Astrocyte (in vitro differentiated cells and primary cell): ENCODE data around the gene CRELD2. TPM values are rescaled to one million over a fixed set of nuclear protein-coding genes. Genes with fewer than 3 reads are reported as not detected.

Source experiments
- DNase-seq: peaks from one replicate; pipeline ENCODE4 v3.0.0-alpha.2; 2010; ENCODE audit warnings: low read depth
- FAIRE-seq: peaks from 2 replicates; lab custom pipeline; 2011; peaks lifted over from hg19 to GRCh38; lab: Jason Lieb, UNC
- H2AFZ ChIP-seq: 2 replicates; pipeline ENCODE4 v1.6.0; 2012; ENCODE audit warnings: low read depth, low read length, inconsistent platforms
- H3K27ac ChIP-seq: 2 replicates; pipeline ENCODE4 v1.5.1; 2011; ENCODE audit warnings: low read depth, low read length, inconsistent platforms
- H3K27me3 ChIP-seq: 2 replicates; pipeline ENCODE4 v1.6.0; 2011; ENCODE audit warnings: low read length, inconsistent platforms; ENCODE audit not compliant: insufficient read depth
- H3K36me3 ChIP-seq: 2 replicates; pipeline ENCODE4 v1.5.1; 2011; ENCODE audit warnings: low read length, inconsistent platforms; ENCODE audit not compliant: insufficient read depth
- H3K4me1 ChIP-seq: 2 replicates; pipeline ENCODE4 v1.5.1; 2011; ENCODE audit warnings: low read length, inconsistent platforms; ENCODE audit not compliant: insufficient read depth
- H3K4me2 ChIP-seq: 2 replicates; pipeline ENCODE4 v1.6.0; 2012; ENCODE audit warnings: low read length, inconsistent platforms
- H3K4me3 ChIP-seq: 2 replicates; pipeline ENCODE4 v1.5.1; 2011; ENCODE audit warnings: low read depth, mild to moderate bottlenecking, low read length, inconsistent platforms; ENCODE audit not compliant: insufficient read depth
- H3K79me2 ChIP-seq: 2 replicates; pipeline ENCODE4 v1.6.0; 2012; ENCODE audit warnings: mild to moderate bottlenecking, low read length, inconsistent platforms; ENCODE audit not compliant: insufficient read depth
- H3K9ac ChIP-seq: 2 replicates; pipeline ENCODE4 v1.6.0; 2012; ENCODE audit warnings: mild to moderate bottlenecking, low read length, inconsistent platforms
- H3K9me3 ChIP-seq: 2 replicates; pipeline ENCODE4 v1.5.1; 2012; ENCODE audit warnings: low read depth, mild to moderate bottlenecking, low read length, inconsistent platforms; ENCODE audit not compliant: insufficient read depth
- H4K20me1 ChIP-seq: 2 replicates; pipeline ENCODE4 v1.6.0; 2012; ENCODE audit warnings: low read length, inconsistent platforms; ENCODE audit not compliant: insufficient read depth
- H3K27ac Mint-ChIP-seq: one replicate; pipeline ENCODE4 v1.8.0; 2021; ENCODE audit warnings: mild to moderate bottlenecking, mixed read lengths; ENCODE audit not compliant: unreplicated experiment
- H3K27me3 Mint-ChIP-seq: one replicate; pipeline ENCODE4 v1.8.0; 2021; ENCODE audit warnings: low read depth, mixed read lengths; ENCODE audit not compliant: unreplicated experiment
- H3K36me3 Mint-ChIP-seq: one replicate; pipeline ENCODE4 v1.8.0; 2021; ENCODE audit warnings: low read depth, mixed read lengths; ENCODE audit not compliant: unreplicated experiment
- H3K4me1 Mint-ChIP-seq: one replicate; pipeline ENCODE4 v1.8.0; 2021; ENCODE audit warnings: low read depth, mixed read lengths; ENCODE audit not compliant: unreplicated experiment
- H3K4me3 Mint-ChIP-seq: one replicate; pipeline ENCODE4 v1.8.0; 2021; ENCODE audit warnings: mild to moderate bottlenecking, moderate library complexity, mixed read lengths; ENCODE audit not compliant: unreplicated experiment
- H3K9me3 Mint-ChIP-seq: one replicate; pipeline ENCODE4 v1.8.0; 2021; ENCODE audit warnings: mild to moderate bottlenecking, mixed read lengths; ENCODE audit not compliant: unreplicated experiment
- CTCF ChIP-seq: IDR thresholded peaks from 2 replicates; pipeline ENCODE4 v1.5.1; 2011; ENCODE audit warnings: low read depth, mild to moderate bottlenecking, inconsistent platforms, low read length, moderate library complexity; ENCODE audit not compliant: insufficient read depth
- EZH2 ChIP-seq: IDR thresholded peaks from 2 replicates; pipeline ENCODE4 v1.6.1; 2012; ENCODE audit warnings: mild to moderate bottlenecking, low read length, inconsistent platforms; ENCODE audit not compliant: insufficient read depth
- total RNA-seq: library from RNA; stranded (reverse); gene quantifications from 2 replicates; pipeline ENCODE4 v1.2.1, GENCODE V29; 2021

Gene CRELD2
- total RNA-seq, 1 donor from 2014 or later, result 49.6 TPM

GRCh38 chr22:49950396-49950994 lies 32.1 kb downstream of the CRELD2 start:
- no peak for TF ChIP-seq EZH2
- TF ChIP-seq CTCF, result no peak
- Histone ChIP-seq H3K79me2 (no peaks in the 10 kb centered on the region), H3K4me1 (peaks cover 12% of the 10 kb centered on the region), H3K4me3 (no peak overlapping the region), H3K36me3 (no peaks in the 10 kb centered on the region), H2AFZ (no peak overlapping the region), H3K27me3 (no peaks in the 10 kb centered on the region), H3K4me2 (no peak overlapping the region), H3K9me3 (no peaks in the 10 kb centered on the region), H4K20me1 (no peaks in the 10 kb centered on the region), H3K27ac (no peak overlapping the region), H3K9ac (no peak overlapping the region)
- Mint-ChIP-seq H3K27ac (no peak overlapping the region), H3K4me1 (peaks cover 6% of the 10 kb centered on the region), H3K27me3 (peaks cover 6% of the 10 kb centered on the region), H3K36me3 (no peaks in the 10 kb centered on the region), H3K9me3 (no peaks in the 10 kb centered on the region), H3K4me3 (no peak overlapping the region)
- FAIRE-seq (no peak), DNase-seq (no peak)

- Mint-ChIP-seq H3K4me1 (peaks cover 6% of the 10 kb centered on the region), H3K9me3 (no peaks in the 10 kb centered on the region), H3K4me3 (no peak overlapping the region), H3K27ac (no peak overlapping the region), H3K36me3 (no peaks in the 10 kb centered on the region), H3K27me3 (peaks cover 4% of the 10 kb centered on the region)
- TF ChIP-seq CTCF (no peak), EZH2 (no peak)
- Histone ChIP-seq H3K9me3 (no peaks in the 10 kb centered on the region), H3K4me1 (peaks cover 12% of the 10 kb centered on the region), H3K4me3 (no peak overlapping the region), H2AFZ (no peak overlapping the region), H3K36me3 (no peaks in the 10 kb centered on the region), H3K27me3 (no peaks in the 10 kb centered on the region), H3K9ac (no peak overlapping the region), H3K79me2 (no peaks in the 10 kb centered on the region), H4K20me1 (no peaks in the 10 kb centered on the region), H3K27ac (no peak overlapping the region), H3K4me2 (no peak overlapping the region)
- DNase-seq (no peak), FAIRE-seq (no peak)
These were observed 32.7 kb downstream of the CRELD2 start for GRCh38 chr22:49951000-49951677.

- Mint-ChIP-seq H3K27me3 (peaks cover 4% of the 10 kb centered on the region), H3K4me1 (peaks cover 6% of the 10 kb centered on the region), H3K9me3 (no peaks in the 10 kb centered on the region), H3K4me3 (no peak overlapping the region), H3K36me3 (no peaks in the 10 kb centered on the region), H3K27ac (peak overlapping the region; percentile 78)
- TF ChIP-seq CTCF (no peak), EZH2 (no peak)
- H3K36me3 ChIP-seq, result no peaks in the 10 kb centered on the region
- no peak overlapping the region for H3K4me3 ChIP-seq
- H3K27me3 ChIP-seq, result no peaks in the 10 kb centered on the region
- no peaks in the 10 kb centered on the region for H3K79me2 ChIP-seq
- no peak for DNase-seq
- H4K20me1 ChIP-seq, result no peaks in the 10 kb centered on the region
- H3K4me1 ChIP-seq, result peaks cover 12% of the 10 kb centered on the region
- FAIRE-seq, result no peak
- peak overlapping the region; percentile 55 for H3K9ac ChIP-seq
- H3K4me2 ChIP-seq, result no peak overlapping the region
- peak overlapping the region; percentile 2 for H2AFZ ChIP-seq
- peak overlapping the region; percentile 57 for H3K27ac ChIP-seq
- H3K9me3 ChIP-seq, result no peaks in the 10 kb centered on the region
These were observed 33.2 kb downstream of the CRELD2 start for GRCh38 chr22:49951678-49951985.
